ENCODE results near the gene TNFRSF12A. TPM values are rescaled to one million over a fixed set of nuclear protein-coding genes. Genes with fewer than 3 reads are reported as not detected.
A peak's percentile ranks its signal among the peaks of the same experiment; 100 is the strongest.

Gene TNFRSF12A
- total and polyA plus RNA-seq, 9 of the 15 experiments (the other 6 are each of a cell fraction or from before 2014, with no cell fraction given) = 0.41 to 61.8 (median 26.5) TPM

DNA sequence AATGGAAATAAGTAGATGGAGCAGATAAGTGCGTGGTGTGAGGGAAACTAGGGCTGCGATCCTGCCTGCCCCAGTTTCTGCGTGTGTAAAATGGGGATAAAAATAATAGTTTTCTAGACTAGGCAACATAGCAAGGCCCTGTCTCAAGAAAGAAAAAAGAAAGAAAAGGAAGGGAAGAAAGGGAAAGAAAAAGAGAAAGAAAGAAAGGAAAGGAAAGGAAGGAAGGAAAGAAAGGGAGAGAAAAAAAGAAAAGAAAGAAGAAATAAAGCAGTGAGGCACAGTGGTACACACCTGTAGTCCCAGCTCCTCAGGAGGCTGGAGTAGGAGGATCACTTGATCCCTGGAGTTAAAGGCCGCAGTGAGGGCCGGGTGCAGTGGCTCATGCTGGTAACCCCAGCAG is 37.8 kb upstream of the TNFRSF12A start (continued):
- TF ChIP-seq, protein P1, sequence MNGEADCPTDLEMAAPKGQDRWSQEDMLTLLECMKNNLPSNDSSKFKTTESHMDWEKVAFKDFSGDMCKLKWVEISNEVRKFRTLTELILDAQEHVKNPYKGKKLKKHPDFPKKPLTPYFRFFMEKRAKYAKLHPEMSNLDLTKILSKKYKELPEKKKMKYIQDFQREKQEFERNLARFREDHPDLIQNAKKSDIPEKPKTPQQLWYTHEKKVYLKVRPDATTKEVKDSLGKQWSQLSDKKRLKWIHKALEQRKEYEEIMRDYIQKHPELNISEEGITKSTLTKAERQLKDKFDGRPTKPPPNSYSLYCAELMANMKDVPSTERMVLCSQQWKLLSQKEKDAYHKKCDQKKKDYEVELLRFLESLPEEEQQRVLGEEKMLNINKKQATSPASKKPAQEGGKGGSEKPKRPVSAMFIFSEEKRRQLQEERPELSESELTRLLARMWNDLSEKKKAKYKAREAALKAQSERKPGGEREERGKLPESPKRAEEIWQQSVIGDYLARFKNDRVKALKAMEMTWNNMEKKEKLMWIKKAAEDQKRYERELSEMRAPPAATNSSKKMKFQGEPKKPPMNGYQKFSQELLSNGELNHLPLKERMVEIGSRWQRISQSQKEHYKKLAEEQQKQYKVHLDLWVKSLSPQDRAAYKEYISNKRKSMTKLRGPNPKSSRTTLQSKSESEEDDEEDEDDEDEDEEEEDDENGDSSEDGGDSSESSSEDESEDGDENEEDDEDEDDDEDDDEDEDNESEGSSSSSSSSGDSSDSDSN (IDR thresholded peaks at IDR 0.05; ENCODE audit: borderline replicate concordance in 1 of 2, low read depth in 2 of 2, low read length in 2 of 2) = no peak
- TF ChIP-seq, protein P2, sequence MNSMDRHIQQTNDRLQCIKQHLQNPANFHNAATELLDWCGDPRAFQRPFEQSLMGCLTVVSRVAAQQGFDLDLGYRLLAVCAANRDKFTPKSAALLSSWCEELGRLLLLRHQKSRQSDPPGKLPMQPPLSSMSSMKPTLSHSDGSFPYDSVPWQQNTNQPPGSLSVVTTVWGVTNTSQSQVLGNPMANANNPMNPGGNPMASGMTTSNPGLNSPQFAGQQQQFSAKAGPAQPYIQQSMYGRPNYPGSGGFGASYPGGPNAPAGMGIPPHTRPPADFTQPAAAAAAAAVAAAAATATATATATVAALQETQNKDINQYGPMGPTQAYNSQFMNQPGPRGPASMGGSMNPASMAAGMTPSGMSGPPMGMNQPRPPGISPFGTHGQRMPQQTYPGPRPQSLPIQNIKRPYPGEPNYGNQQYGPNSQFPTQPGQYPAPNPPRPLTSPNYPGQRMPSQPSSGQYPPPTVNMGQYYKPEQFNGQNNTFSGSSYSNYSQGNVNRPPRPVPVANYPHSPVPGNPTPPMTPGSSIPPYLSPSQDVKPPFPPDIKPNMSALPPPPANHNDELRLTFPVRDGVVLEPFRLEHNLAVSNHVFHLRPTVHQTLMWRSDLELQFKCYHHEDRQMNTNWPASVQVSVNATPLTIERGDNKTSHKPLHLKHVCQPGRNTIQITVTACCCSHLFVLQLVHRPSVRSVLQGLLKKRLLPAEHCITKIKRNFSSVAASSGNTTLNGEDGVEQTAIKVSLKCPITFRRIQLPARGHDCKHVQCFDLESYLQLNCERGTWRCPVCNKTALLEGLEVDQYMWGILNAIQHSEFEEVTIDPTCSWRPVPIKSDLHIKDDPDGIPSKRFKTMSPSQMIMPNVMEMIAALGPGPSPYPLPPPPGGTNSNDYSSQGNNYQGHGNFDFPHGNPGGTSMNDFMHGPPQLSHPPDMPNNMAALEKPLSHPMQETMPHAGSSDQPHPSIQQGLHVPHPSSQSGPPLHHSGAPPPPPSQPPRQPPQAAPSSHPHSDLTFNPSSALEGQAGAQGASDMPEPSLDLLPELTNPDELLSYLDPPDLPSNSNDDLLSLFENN (IDR thresholded peaks at IDR 0.05; ENCODE audit: low read depth in 2 of 2, low read length in 2 of 2) = no peak
- TF ChIP-seq ZNF146 (CRISPR knock-in tag; IDR thresholded peaks at IDR 0.05; ENCODE audit: unreplicated experiment) (no peak), XRCC3 (IDR thresholded peaks at IDR 0.05) (no peak), FOXK2 (conservative IDR thresholded peaks at IDR 0.05 in 1 of 2, IDR thresholded peaks at IDR 0.05 in 1 of 2; ENCODE audit: low read depth in 2 of 2) (no peak), LARP7 (IDR thresholded peaks at IDR 0.05) (0 out of 2 replicates have a peak, but pooled peaks have one; percentile 81), EP300 (IDR thresholded peaks at IDR 0.05; ENCODE audit: low read length) (no peak), NCOA1 (IDR thresholded peaks at IDR 0.05; ENCODE audit: low read depth) (no peak), RBM15 (IDR thresholded peaks at IDR 0.05; ENCODE audit: insufficient read depth, low read length) (no peak), ZNF408 (CRISPR knock-in tag; IDR thresholded peaks at IDR 0.05; ENCODE audit: low read depth) (no peak), CC2D1A (IDR thresholded peaks at IDR 0.05) (0 out of 2 replicates have a peak, but pooled peaks have one; percentile 34), DIDO1 (tag; IDR thresholded peaks at IDR 0.05; ENCODE audit: low read depth) (no peak), ZFP1 (CRISPR knock-in tag; IDR thresholded peaks at IDR 0.05) (no peak), HDAC1 (IDR thresholded peaks at IDR 0.05) (peak; percentile 16 to 28; a peak in 2 of 4 replicates), POLR2AphosphoS2 (IDR thresholded peaks at IDR 0.05; ENCODE audit: low read length) (no peak), HMGN3 (IDR thresholded peaks at IDR 0.05; ENCODE audit: borderline replicate concordance, extremely low read depth, insufficient read length, low read depth, low read length) (no peak)
- TF ChIP-seq, protein P3, sequence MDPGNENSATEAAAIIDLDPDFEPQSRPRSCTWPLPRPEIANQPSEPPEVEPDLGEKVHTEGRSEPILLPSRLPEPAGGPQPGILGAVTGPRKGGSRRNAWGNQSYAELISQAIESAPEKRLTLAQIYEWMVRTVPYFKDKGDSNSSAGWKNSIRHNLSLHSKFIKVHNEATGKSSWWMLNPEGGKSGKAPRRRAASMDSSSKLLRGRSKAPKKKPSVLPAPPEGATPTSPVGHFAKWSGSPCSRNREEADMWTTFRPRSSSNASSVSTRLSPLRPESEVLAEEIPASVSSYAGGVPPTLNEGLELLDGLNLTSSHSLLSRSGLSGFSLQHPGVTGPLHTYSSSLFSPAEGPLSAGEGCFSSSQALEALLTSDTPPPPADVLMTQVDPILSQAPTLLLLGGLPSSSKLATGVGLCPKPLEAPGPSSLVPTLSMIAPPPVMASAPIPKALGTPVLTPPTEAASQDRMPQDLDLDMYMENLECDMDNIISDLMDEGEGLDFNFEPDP (CRISPR knock-in tag; IDR thresholded peaks at IDR 0.05) = no peak
- TF ChIP-seq, protein P4, sequence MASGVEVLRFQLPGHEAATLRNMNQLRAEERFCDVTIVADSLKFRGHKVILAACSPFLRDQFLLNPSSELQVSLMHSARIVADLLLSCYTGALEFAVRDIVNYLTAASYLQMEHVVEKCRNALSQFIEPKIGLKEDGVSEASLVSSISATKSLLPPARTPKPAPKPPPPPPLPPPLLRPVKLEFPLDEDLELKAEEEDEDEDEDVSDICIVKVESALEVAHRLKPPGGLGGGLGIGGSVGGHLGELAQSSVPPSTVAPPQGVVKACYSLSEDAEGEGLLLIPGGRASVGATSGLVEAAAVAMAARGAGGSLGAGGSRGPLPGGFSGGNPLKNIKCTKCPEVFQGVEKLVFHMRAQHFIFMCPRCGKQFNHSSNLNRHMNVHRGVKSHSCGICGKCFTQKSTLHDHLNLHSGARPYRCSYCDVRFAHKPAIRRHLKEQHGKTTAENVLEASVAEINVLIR (CRISPR knock-in tag; IDR thresholded peaks at IDR 0.05) = no peak
- TF ChIP-seq, protein P5, sequence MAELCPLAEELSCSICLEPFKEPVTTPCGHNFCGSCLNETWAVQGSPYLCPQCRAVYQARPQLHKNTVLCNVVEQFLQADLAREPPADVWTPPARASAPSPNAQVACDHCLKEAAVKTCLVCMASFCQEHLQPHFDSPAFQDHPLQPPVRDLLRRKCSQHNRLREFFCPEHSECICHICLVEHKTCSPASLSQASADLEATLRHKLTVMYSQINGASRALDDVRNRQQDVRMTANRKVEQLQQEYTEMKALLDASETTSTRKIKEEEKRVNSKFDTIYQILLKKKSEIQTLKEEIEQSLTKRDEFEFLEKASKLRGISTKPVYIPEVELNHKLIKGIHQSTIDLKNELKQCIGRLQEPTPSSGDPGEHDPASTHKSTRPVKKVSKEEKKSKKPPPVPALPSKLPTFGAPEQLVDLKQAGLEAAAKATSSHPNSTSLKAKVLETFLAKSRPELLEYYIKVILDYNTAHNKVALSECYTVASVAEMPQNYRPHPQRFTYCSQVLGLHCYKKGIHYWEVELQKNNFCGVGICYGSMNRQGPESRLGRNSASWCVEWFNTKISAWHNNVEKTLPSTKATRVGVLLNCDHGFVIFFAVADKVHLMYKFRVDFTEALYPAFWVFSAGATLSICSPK (IDR thresholded peaks at IDR 0.05; ENCODE audit: borderline replicate concordance) = peak; percentile 96; the same call in 1 of the 2 replicates

Data from K562 (cell line).